NCI-H1048 (cell line): Measurements from ENCODE around the gene KCNE2.
"Not testable (repeated sequence)": the region's sequence is repeated elsewhere in the genome, so short reads cannot be mapped to it uniquely, and the experiment has no call there.

Experiments
- DNase-seq: peaks from one replicate; lab custom pipeline; 2025; lab: John Stamatoyannopoulos, UW

Gene KCNE2

DNA sequence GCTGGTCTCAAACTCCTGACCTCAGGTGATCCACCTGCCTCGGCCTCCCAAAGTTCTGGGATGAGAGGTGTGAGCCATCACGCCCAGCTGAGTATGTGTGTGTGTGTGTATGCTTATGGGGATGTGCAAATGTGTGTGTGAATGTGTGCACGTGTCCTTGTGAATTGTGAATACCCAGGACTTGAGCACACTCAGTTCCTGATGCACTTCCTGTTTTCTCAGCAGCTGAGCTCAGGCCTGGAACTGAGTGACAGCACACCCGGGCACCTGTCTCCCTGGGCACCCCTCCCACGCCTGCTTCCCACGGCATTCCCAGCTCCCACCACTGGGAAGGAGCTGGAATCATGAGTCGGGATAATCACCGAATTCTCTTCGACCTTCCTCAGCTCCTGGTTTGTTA is 43.5 kb downstream of the KCNE2 start:
- DNase-seq: not testable (repeated sequence)

DNA sequence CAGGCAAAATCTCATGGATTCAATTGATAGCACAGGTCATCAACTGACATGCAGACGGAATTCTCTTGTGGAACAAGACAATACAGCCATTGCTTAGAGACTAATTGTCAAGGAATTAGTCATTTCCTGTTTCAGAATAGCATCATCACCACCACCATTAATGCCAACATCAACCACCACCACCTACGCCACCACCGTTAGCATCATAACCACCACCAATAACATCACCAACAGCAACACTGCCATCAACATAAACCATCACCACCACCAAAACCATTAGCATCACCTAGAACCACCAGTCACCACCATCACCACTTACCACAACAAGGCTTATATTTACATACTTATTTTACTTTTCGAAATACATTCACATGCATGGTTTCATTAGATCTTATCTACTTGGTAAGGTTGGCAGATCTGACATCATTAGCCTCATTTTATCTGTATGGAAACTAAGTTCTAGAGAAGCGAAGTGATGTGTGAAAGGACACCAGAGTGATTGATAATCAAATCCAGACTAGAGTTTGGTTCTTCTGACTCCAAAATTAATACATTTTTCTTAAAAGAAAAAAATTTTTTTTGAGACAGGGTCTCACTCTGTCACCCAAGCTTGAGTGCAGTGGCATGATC is 53.8 kb downstream of the KCNE2 start:
- DNase-seq: not testable (repeated sequence)
